Keratinocyte (primary cell): ENCODE data around the gene EGFLAM.

Source experiments
- CTCF ChIP-seq, 3 experiments: IDR thresholded peaks in 1 of 3; conservative IDR thresholded peaks in 1 of 3; optimal IDR thresholded peaks in 1 of 3; 2 replicates in 2 of 3; 3 replicates in 1 of 3; pipeline versions ENCODE3 to v1.5.1; 2011; ENCODE audit warnings: low read length in 3 of 3, mild to moderate bottlenecking in 3 of 3, moderate library complexity in 2 of 3, control low read depth in 1 of 3, inconsistent platforms in 1 of 3; ENCODE audit not compliant: insufficient read depth in 2 of 3; ENCODE audit errors: extremely low read depth in 1 of 3
- EZH2 ChIP-seq: IDR thresholded peaks from one replicate; pipeline ENCODE4 v1.6.1; 2012; ENCODE audit warnings: inconsistent platforms, mild to moderate bottlenecking, low read length, moderate library complexity

GRCh38 chr5:38465702-38466423 lies 207.5 kb downstream of the EGFLAM start:
- TF ChIP-seq CTCF (optimal IDR thresholded peaks at IDR 0.05 in 1 of 3, IDR thresholded peaks at IDR 0.05 in 1 of 3, conservative IDR thresholded peaks at IDR 0.05 in 1 of 3; ENCODE audit: extremely low read depth in 1 of 3, insufficient read depth in 2 of 3, low read length in 3 of 3) (no peak), EZH2 (no peak)
